Nephron (organoid): ENCODE results near the gene ADGRL1.

ENCODE experiments used
- H3K27ac Mint-ChIP-seq, 3 experiments: 2 replicates each; pipeline ENCODE4 v1.8.0; 2020; ENCODE audit warnings: mixed read lengths in 3 of 3, mild to moderate bottlenecking in 2 of 3, moderate library complexity in 1 of 3
- H3K27me3 Mint-ChIP-seq: 2 replicates; pipeline ENCODE4 v1.8.0; 2021; ENCODE audit warnings: low read depth, mild to moderate bottlenecking, moderate library complexity, mixed read lengths
- H3K36me3 Mint-ChIP-seq: 2 replicates; pipeline ENCODE4 v1.8.0; 2020; ENCODE audit warnings: low read depth, mixed read lengths
- H3K4me1 Mint-ChIP-seq: 2 replicates; pipeline ENCODE4 v1.8.0; 2020; ENCODE audit warnings: mixed read lengths
- H3K4me3 Mint-ChIP-seq, 3 experiments: 2 replicates each; pipeline ENCODE4 v1.8.0; 2020; ENCODE audit warnings: mild to moderate bottlenecking in 3 of 3, mixed read lengths in 3 of 3, moderate library complexity in 2 of 3
- H3K9me3 Mint-ChIP-seq: 2 replicates; pipeline ENCODE4 v1.8.0; 2020; ENCODE audit warnings: mixed read lengths
- TF ChIP-seq, protein P1 (sequence below), 3 experiments: fragments of 200-600 bp; sonication (generic); IDR thresholded peaks; one replicate each; pipeline ENCODE4 v1.5.0; 2021; ENCODE audit warnings: antibody characterized with exemption in 3 of 3; ENCODE audit not compliant: unreplicated experiment in 3 of 3

The ADGRL1 gene

DNA sequence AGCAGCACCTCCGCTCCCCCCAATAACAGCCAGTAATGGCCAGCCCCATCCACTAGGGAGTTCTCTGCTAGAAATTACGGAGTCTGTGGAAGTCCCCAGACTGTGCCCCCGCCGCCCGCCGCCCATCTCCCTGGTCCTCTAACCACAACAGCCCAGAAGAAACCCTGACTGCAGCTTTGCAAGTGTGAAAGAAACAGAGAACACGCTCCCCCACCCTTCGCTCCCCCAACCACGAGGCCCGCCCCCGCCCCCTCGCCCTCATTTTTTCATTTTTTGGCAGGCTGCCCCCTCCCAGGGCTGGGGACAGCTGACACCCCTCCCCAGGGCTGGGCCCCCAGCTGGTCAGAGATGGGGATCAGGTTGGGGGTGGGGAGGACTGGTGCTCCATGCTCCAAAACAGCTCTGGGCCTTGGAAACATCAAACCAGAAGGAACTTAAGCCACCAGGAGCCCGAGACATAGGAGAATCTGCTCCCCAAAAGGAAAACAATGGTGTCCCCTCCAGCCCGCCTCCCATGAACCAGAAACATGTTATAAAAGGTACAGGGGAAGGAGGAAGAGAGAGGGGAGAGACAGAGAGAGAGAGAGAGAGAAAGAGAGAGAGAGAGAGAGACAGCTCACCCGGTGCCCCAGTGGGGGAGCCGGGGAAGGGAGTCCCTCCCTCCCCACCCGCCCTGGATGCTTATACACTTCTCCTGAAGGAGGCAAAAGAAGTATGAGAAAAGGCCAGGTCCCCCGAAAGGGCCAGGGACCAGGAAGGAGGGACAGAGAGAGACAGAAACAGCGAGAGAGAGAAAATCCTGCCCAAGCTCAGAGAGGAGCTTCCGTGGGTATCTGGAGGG, 39.8 kb downstream of the ADGRL1 start:
- H3K4me3 Mint-ChIP-seq: peak overlapping the region; percentile 54 to 70 (median 68)
- TF ChIP-seq, protein P1, sequence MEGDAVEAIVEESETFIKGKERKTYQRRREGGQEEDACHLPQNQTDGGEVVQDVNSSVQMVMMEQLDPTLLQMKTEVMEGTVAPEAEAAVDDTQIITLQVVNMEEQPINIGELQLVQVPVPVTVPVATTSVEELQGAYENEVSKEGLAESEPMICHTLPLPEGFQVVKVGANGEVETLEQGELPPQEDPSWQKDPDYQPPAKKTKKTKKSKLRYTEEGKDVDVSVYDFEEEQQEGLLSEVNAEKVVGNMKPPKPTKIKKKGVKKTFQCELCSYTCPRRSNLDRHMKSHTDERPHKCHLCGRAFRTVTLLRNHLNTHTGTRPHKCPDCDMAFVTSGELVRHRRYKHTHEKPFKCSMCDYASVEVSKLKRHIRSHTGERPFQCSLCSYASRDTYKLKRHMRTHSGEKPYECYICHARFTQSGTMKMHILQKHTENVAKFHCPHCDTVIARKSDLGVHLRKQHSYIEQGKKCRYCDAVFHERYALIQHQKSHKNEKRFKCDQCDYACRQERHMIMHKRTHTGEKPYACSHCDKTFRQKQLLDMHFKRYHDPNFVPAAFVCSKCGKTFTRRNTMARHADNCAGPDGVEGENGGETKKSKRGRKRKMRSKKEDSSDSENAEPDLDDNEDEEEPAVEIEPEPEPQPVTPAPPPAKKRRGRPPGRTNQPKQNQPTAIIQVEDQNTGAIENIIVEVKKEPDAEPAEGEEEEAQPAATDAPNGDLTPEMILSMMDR (IDR thresholded peaks at IDR 0.05; ENCODE audit: unreplicated experiment in 3 of 3): no peak
- H3K9me3 Mint-ChIP-seq: no peaks in the 10 kb centered on the region
- no peaks in the 10 kb centered on the region for H3K27me3 Mint-ChIP-seq
- peaks cover 31% of the 10 kb centered on the region for H3K4me1 Mint-ChIP-seq
- peak overlapping the region; percentile 90 to 94 (median 94) for H3K27ac Mint-ChIP-seq
- H3K36me3 Mint-ChIP-seq: peaks cover 30% of the 10 kb centered on the region

DNA sequence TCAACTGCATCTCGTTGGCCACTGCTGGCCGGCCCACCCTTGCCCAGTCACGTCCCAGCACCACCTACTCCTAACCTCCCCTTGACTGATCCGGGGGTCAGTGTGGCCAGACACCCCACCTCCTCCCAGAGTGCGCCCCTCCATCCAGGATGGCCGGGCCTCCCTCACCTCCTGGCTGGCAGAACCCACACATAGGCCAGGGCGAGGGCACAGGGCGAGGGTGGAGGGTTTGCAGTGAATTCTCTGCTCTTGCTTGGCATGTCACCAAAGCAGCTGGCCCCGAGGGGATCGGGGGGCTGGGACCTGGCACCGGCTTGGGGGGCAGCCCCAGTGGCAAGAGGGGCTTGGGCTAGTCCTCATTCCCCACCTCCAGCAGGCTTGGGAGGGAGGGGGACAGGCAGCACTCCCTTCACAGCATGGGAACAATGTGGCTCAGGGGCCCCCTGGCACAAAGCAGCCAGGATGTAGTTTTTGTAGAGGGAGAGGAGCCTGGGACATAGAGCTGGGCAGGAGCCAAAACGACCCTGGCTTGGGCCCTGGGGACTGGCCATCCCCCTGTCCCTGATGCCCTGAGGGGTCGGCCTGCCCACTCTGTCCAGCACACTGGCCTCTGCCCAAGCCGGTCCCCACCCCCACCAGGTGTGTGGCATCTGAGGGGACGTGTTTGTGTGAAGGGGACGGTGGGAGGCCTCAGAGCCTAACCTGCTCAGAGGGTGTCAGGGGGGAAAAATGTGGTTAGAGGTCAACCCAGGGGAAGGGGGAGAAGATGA, 41.1 kb downstream of the ADGRL1 start:
- no peak overlapping the region for H3K27ac Mint-ChIP-seq
- peaks cover 17% of the 10 kb centered on the region for H3K36me3 Mint-ChIP-seq
- H3K4me3 Mint-ChIP-seq: no peak overlapping the region
- peaks cover 26% of the 10 kb centered on the region for H3K4me1 Mint-ChIP-seq
- H3K9me3 Mint-ChIP-seq: no peaks in the 10 kb centered on the region
- TF ChIP-seq, protein P1 (IDR thresholded peaks at IDR 0.05; ENCODE audit: unreplicated experiment in 3 of 3): no peak
- H3K27me3 Mint-ChIP-seq: no peaks in the 10 kb centered on the region

DNA sequence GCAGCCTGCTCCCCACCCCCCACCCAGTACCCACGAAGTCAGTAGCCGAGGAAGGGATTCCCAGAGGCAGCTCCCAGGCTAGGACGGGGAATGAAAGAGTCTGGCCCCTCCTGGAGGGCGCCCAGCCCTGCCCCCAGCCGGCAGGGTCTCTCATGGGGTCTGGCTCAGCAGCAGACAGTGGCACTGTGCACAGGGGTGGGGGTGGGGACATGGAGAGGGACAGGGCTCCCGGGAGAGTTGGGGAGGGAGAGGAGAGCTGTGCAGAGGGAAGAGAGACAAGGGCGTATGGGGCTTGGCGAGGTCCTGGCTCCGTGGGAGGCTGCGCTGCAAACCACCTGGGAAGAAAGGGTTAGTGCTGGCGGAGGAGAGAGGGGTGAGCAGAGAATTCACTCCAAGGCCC, 41.9 kb downstream of the ADGRL1 start:
- Mint-ChIP-seq H3K9me3 (no peaks in the 10 kb centered on the region), H3K27me3 (no peaks in the 10 kb centered on the region), H3K4me1 (peaks cover 26% of the 10 kb centered on the region), H3K4me3 (no peak overlapping the region), H3K36me3 (peaks cover 16% of the 10 kb centered on the region), H3K27ac (no peak overlapping the region)
- TF ChIP-seq, protein P1 (IDR thresholded peaks at IDR 0.05; ENCODE audit: unreplicated experiment in 3 of 3): no peak

DNA sequence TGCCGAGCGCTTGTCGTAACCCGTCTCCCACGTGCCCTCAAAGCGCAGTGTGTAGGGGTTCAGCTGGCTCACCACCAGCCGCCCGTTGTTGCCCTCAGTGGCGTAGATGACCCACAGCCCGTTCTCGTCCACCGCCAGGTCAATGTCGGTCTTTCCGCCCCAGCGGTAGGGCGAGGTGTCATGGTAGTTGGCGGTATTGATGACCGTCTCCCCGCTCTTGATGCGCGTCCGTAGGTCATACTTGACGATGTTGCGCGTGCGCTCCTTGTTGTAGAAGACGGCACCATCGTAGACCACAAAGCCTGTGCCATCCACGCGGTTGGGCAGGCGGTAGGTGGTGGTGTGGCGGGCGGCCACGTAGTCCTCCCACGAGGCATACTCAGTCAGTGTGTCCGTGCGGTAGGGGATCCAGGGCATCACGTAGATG, 43.1 kb downstream of the ADGRL1 start:
- Mint-ChIP-seq H3K9me3 (no peaks in the 10 kb centered on the region), H3K4me3 (no peak overlapping the region)

GRCh38 chr19:14161305-14161704, 44.7 kb downstream of the ADGRL1 start:
- no peaks in the 10 kb centered on the region for H3K9me3 Mint-ChIP-seq
- no peak overlapping the region for H3K4me3 Mint-ChIP-seq
- peaks cover 7% of the 10 kb centered on the region for H3K4me1 Mint-ChIP-seq
- no peak overlapping the region for H3K27ac Mint-ChIP-seq
- H3K27me3 Mint-ChIP-seq: no peaks in the 10 kb centered on the region
- peaks cover 30% of the 10 kb centered on the region for H3K36me3 Mint-ChIP-seq
- TF ChIP-seq, protein P1 (IDR thresholded peaks at IDR 0.05; ENCODE audit: unreplicated experiment in 3 of 3): no peak

More for the DNA sequence above, 43.1 kb downstream of the ADGRL1 start:
- Mint-ChIP-seq H3K27ac (no peak overlapping the region), H3K27me3 (no peaks in the 10 kb centered on the region), H3K36me3 (peaks cover 18% of the 10 kb centered on the region), H3K4me1 (peaks cover 20% of the 10 kb centered on the region)
- TF ChIP-seq, protein P1 (IDR thresholded peaks at IDR 0.05; ENCODE audit: unreplicated experiment in 3 of 3): no peak
